Testis (tissue), 3 donors: ENCODE data around the gene SPRY1. TPM values are rescaled to one million over a fixed set of nuclear protein-coding genes. Genes with fewer than 3 reads are reported as not detected.

Experiments used
- DNase-seq: peaks from one replicate; pipeline ENCODE4 v3.0.0-alpha.2; 2019
- H3K27ac ChIP-seq, 2 donors: fragments of 200-600 bp; sonication (generic); one replicate each; pipeline ENCODE4 v1.5.1; 2019
- H3K27me3 ChIP-seq: fragments of 200-600 bp; sonication (generic); one replicate; pipeline ENCODE4 v1.5.1; 2019
- H3K36me3 ChIP-seq: fragments of 200-600 bp; sonication (generic); one replicate; pipeline ENCODE4 v1.5.1; 2017; ENCODE audit warnings: low read depth; ENCODE audit errors: missing control alignments
- H3K4me1 ChIP-seq: fragments of 200-600 bp; sonication (generic); one replicate; pipeline ENCODE4 v1.5.1; 2019
- H3K4me3 ChIP-seq, 2 donors: fragments of 200-600 bp; sonication (generic); one replicate each; pipeline ENCODE4 v1.5.1; 2017 to 2019
- H3K9me3 ChIP-seq: fragments of 200-600 bp; sonication (generic); one replicate; pipeline ENCODE4 v1.5.1; 2017
- CTCF ChIP-seq, 3 experiments: fragments of 450-650 bp in 2 of 3; fragments of 200-600 bp in 1 of 3; sonication (generic) in 1 of 3; IDR thresholded peaks; one replicate each; pipeline ENCODE4 v1.5.1; 2016 to 2019; ENCODE audit warnings: antibody characterized with exemption in 3 of 3, mild to moderate bottlenecking in 2 of 3, moderate library complexity in 1 of 3
- POLR2A ChIP-seq: fragments of 450-650 bp; IDR thresholded peaks from one replicate; pipeline ENCODE4 v1.6.1; 2017; ENCODE audit warnings: antibody characterized with exemption, mild to moderate bottlenecking, moderate library complexity
- WGBS, 2 donors: methylation state at CpG; one replicate each; pipeline ENCODE4 v1.1.5; 2018; 5-methylcytosine and 5-hydroxymethylcytosine counted together
- intact Hi-C: fragments of 100-400 bp; cut with DNase I; formaldehyde crosslinking; loops from one replicate; pipeline ENCODE4 v1.15.1; 2023; ENCODE audit warnings: low total_unique reads
- polyA plus RNA-seq: library from polyadenylated mRNA; stranded (reverse); fragments of 350-450 nt; fragmentation: Illumina TruSeq; extraction: RNeasy Lipid Tissue Mini Kit (QIAGEN cat#74804); gene quantifications from one replicate; pipeline ENCODE4 v1.2.3, GENCODE V29; 2014; ENCODE audit warnings: low read depth, low replicate concordance; ENCODE audit not compliant: insufficient read depth
- total RNA-seq, 2 donors: library from RNA; depleted of rRNA; stranded (reverse); fragments of >200 nt; gene quantifications; one replicate each; pipeline ENCODE4 v1.2.3, GENCODE V29; 2016

SPRY1 gene
- total and polyA plus RNA-seq, 3 donors from 2014 or later, result 30.2 to 52.0 (median 36.0) TPM

- Histone ChIP-seq H3K9me3 (no peaks in the 10 kb centered on the region), H3K4me3 (no peak overlapping the region), H3K27ac (peak overlapping the region in 1 of 2 donors; percentile 48), H3K27me3 (no peaks in the 10 kb centered on the region), H3K4me1 (peaks cover 19% of the 10 kb centered on the region), H3K36me3 (no peaks in the 10 kb centered on the region)
- 4 to 10% methylated on average over 1 of the region's 1 CpG for WGBS, 2 donors
- no peak for DNase-seq
- intact Hi-C loops, result no loop called here
- no peak for TF ChIP-seq CTCF (IDR thresholded peaks at IDR 0.05)
- TF ChIP-seq POLR2A, result no peak
Observed at GRCh38 chr4:123412091-123412505, 15.5 kb downstream of the SPRY1 start.

- WGBS, 2 donors, result 62 to 63% methylated on average over 4 of the region's 4 CpGs
- TF ChIP-seq CTCF (IDR thresholded peaks at IDR 0.05), result no peak
- no peak for TF ChIP-seq POLR2A
- Histone ChIP-seq H3K9me3 (no peaks in the 10 kb centered on the region), H3K36me3 (no peaks in the 10 kb centered on the region), H3K27ac (peak overlapping the region in 1 of 2 donors; percentile 48), H3K4me1 (peaks cover 19% of the 10 kb centered on the region), H3K27me3 (no peaks in the 10 kb centered on the region), H3K4me3 (no peak overlapping the region)
- no peak for DNase-seq
- intact Hi-C loops, result no loop called here
Observed at GRCh38 chr4:123412700-123413512, 16.3 kb downstream of the SPRY1 start.

- TF ChIP-seq POLR2A, result no peak
- WGBS, 2 donors, result 42 to 44% methylated on average over 1 of the region's 1 CpG
- no peaks in the 10 kb centered on the region for H3K9me3 ChIP-seq
- DNase-seq, result no peak
- no peak overlapping the region for H3K4me3 ChIP-seq
- H3K27ac ChIP-seq, result no peak overlapping the region
- H3K4me1 ChIP-seq, result peaks cover 20% of the 10 kb centered on the region
- intact Hi-C loops, result no loop called here
- no peaks in the 10 kb centered on the region for H3K27me3 ChIP-seq
- H3K36me3 ChIP-seq, result no peaks in the 10 kb centered on the region
Observed at GRCh38 chr4:123415576-123415975, 19.0 kb downstream of the SPRY1 start.

- H3K27ac ChIP-seq, result no peak overlapping the region
Observed at GRCh38 chr4:123415977-123416376, 19.4 kb downstream of the SPRY1 start.

GRCh38 chr4:123417813-123418212 lies 21.2 kb downstream of the SPRY1 start:
- Histone ChIP-seq H3K4me3 (no peak overlapping the region), H3K4me1 (peaks cover 8% of the 10 kb centered on the region), H3K27ac (peak overlapping the region in 1 of 2 donors; percentile 57), H3K36me3 (no peaks in the 10 kb centered on the region), H3K9me3 (no peaks in the 10 kb centered on the region), H3K27me3 (no peaks in the 10 kb centered on the region)
- no peak for TF ChIP-seq CTCF (IDR thresholded peaks at IDR 0.05)
- TF ChIP-seq POLR2A, result no peak
- no peak for DNase-seq
- WGBS, 2 donors, result 48 to 56% methylated on average over 2 of the region's 2 CpGs
- intact Hi-C loops, result no loop called here

More at GRCh38 chr4:123415977-123416376, 19.4 kb downstream of the SPRY1 start:
- WGBS, 2 donors, result 66 to 83% methylated on average over 6 of the region's 6 CpGs
- TF ChIP-seq CTCF (IDR thresholded peaks at IDR 0.05), result no peak
- TF ChIP-seq POLR2A, result no peak
- DNase-seq, result no peak
- intact Hi-C loops, result no loop called here
- Histone ChIP-seq H3K27me3 (no peaks in the 10 kb centered on the region), H3K9me3 (no peaks in the 10 kb centered on the region), H3K4me1 (peaks cover 20% of the 10 kb centered on the region), H3K36me3 (no peaks in the 10 kb centered on the region), H3K4me3 (no peak overlapping the region)
